GM04503 (cell line): Measurements from ENCODE around the gene DLG4.
A peak's percentile ranks its signal among the peaks of the same experiment; 100 is the strongest.

ENCODE experiments used
- DNase-seq: peaks from one replicate; pipeline ENCODE4 v3.0.0-alpha.2; 2012; ENCODE audit warnings: low read depth

Gene DLG4

DNA sequence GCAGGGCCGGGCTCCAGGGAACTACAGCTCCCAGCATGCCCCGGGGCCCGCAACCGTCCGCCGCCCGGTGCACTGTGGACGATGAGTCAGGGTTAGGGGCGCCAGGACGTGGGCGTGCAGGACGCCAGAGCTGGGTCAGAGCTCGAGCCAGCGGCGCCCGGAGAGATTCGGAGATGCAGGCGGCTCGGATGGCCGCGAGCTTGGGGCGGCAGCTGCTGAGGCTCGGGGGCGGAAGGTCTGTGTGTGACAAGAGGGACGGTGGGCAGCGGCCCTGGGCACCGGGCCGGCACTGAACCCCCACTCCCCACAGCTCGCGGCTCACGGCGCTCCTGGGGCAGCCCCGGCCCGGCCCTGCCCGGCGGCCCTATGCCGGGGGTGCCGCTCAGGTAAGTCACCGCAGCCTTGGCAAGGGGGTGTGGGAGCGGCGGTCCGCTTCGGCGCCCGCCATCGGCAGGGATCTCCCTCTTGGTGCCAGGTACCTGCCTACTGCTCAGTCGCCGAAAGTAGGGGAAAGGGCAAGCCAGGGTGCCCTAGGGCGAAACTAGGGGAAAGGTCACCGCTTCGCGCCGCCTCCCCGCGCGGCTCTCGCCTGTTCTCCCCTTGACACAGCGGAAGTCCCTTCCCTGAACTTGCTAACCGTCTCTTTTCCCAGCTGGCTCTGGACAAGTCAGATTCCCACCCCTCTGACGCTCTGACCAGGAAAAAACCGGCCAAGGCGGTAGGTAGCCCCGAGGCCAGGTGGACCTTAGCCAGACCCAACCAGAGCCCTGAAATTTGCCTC lies at the start of gene DLG4, which contains the start of gene ACADVL:
Gene DLG4 (minus strand): TSS at position 25 of the 781 bp plus-strand sequence.
Gene ACADVL (plus strand): TSS at position 127 of the 781 bp plus-strand sequence. CDS start 47 bp downstream, at position 174.
- peak; percentile 46 for DNase-seq

DNA sequence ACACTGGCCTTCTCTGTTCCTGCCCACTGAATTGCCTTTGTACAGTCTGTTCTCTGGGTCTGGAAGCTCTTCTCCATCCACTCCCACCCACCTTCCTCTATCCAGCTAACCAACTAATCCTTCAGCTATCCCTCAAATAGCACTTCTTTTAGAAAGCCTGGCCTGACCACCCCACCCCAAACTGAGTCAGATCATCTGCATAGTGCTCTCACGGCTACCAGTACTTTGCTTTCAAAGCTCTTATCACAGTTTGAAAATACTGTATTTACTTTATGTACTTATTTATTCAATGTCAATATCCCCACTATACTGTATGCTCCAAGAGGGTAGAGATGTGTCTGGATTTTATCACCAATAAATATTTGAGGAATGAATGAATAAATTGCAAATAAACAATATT lies 47.1 kb upstream of the DLG4 start:
- no peak for DNase-seq

- no peak for DNase-seq
These were observed 44.1 kb upstream of the DLG4 start for GRCh38 chr17:7263801-7264078.

DNA sequence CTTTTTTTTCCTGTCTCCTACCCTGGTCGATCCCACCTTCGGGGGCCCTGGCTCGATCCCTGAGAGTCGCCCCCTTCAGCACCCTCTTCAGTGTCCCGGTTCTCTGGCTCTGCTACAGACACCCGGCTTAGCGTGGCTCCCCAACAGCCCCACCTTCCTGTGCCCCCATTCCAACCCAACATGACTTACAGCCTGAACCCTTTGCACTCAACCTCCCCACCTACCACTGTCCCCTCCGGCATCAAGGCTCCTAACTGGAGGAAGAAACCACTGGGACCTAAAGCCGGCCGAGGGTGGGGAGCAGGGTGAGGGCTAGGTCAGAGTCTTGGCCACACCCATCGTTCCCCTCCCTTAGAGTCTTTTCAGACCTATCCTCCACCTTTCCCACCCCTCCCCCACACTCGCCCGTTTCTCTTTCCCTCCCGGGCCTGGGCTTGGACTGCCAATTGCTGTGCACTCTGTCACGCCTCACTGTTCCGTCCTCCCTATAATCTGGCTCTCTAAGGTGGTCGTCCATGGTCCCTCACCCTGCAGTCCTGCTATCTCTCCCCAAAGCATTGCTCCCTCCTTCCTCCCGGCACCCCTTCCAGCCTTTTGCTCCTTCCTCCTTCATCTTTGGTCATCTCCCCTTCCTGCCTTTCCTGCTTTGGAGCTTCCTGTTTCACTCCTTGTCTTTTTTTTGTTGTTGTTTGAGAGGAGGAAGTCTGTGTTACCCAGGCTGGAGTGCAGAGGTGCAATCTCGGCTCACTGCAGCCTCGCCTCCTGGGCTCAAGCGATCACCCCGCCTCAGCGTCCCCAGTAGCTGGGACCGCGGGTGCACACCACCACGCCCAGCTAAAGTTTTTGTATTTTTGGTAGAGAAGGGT lies 43.5 kb upstream of the DLG4 start:
- DNase-seq = no peak

- no peak for DNase-seq
These were observed 42.7 kb upstream of the DLG4 start, which contains the start of gene CLDN7 for GRCh38 chr17:7262192-7262934. CLDN7 (minus strand) TSS chr17:7262478; CDS start chr17:7262043, 435 bp downstream.

GRCh38 chr17:7261379-7262191 lies 41.9 kb upstream of the DLG4 start:
- no peak for DNase-seq

DNA sequence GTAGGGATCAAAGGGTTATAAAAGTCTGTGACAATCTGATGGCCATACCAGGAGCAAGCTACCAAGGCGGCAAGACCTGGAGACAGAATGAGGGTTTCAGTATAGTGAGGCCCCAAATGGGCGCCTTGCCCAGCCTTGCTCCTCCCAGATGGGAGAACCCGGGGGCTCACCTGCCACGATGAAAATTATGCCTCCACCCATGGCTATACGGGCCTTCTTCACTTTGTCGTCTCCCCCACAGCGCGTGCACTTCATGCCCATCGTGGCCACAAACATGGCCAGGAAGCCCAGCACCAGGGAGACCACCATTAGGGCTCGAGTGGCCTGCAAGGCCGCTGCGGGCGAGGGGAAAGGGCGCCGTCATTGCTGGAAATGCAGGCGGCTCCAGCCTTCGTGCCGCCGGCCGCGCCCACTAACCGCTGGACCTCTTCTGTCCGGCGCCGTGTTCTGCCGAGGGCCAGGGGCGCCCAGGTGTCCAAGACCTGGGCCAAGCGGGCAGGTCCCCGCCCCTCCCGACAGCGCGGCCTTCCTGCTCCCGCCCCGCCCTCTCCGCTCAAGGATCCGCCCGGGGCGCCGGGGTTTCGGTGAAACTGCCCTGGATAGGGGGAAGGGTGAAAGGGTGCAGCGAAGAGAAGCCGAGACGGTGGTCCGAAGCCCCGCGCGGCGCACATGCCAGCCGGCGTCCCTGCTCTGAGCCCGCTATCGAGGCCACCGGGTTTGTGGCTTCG lies 41.2 kb upstream of the DLG4 start:
- DNase-seq = no peak

DNA sequence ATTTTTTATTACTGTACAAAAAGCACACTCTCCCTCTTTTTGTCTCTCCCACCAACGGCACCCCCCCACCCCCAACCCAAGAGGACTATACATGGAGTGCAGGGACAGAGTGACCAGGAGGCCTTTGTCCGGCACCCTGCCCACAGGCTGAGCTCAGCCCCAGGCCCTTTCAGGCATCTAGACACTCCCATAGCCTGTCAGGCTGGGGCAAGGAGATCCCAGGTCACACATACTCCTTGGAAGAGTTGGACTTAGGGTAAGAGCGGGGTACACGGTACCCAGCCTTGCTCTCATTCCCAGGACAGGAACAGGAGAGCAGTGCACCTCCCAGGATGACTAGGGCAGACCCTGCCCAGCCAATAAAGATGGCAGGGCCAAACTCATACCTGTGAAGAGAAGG lies 40.5 kb upstream of the DLG4 start:
- DNase-seq = no peak

DNA sequence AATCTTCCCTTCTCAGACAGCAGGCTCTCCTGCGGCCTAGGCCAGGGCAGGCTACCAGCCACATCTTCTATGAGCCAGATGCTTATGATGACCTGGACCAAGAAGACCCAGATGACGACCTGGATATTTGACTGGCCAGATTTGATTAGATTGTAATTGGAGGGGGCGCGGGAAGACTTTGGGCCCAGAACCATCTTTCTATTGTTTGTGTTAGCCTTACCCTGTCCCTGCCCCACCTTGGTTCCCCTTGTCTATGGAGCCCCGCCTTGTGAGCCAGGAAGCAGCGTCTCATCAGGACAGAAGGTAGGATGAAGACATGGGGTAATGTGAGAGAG lies 39.9 kb upstream of the DLG4 start:
- no peak for DNase-seq

DNA sequence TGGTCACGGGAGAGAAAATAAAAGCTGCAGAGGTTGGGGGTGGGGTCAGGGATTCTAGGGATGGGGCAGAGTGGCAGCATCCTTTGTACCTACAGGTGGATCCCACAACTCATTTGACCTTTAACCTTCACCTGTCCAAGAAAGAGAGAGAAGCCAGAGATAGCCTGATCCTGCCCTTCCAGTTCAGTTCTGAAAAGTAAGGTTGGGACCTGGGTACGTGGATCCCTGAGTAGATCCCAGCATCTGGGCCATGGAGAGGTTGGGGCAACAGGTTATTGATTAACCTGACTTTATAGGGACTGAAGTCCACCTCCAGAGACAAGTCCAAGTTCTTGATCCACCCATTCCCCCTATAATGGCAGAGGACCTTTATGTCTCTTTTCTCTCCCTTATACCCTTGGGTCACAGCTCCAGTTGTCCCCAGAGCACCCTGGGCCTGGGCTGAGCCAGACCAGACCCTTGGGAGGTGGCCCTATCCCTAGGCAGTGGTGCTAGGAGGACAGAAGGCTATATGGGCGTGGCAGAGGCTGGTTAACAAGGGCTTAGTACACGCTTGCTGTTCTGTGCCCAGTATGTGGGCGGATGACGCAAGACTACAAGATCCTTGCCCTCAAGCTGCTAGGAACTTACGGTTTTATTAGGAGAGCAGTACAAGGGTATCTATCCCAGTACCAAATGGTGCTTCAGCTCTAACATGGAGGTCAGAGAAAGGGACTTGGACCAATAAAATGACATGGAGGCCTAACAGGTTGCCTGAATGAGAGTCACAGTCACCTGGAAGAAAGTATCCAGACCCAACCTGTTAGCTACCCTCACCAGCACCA lies 39.3 kb upstream of the DLG4 start:
- DNase-seq = no peak

- DNase-seq = no peak
These were observed 37.3 kb upstream of the DLG4 start for GRCh38 chr17:7256766-7257456.

- DNase-seq = no peak
These were observed 34.9 kb upstream of the DLG4 start for GRCh38 chr17:7254511-7254910.

- DNase-seq = no peak
These were observed 33.4 kb upstream of the DLG4 start for GRCh38 chr17:7253082-7253481.

DNA sequence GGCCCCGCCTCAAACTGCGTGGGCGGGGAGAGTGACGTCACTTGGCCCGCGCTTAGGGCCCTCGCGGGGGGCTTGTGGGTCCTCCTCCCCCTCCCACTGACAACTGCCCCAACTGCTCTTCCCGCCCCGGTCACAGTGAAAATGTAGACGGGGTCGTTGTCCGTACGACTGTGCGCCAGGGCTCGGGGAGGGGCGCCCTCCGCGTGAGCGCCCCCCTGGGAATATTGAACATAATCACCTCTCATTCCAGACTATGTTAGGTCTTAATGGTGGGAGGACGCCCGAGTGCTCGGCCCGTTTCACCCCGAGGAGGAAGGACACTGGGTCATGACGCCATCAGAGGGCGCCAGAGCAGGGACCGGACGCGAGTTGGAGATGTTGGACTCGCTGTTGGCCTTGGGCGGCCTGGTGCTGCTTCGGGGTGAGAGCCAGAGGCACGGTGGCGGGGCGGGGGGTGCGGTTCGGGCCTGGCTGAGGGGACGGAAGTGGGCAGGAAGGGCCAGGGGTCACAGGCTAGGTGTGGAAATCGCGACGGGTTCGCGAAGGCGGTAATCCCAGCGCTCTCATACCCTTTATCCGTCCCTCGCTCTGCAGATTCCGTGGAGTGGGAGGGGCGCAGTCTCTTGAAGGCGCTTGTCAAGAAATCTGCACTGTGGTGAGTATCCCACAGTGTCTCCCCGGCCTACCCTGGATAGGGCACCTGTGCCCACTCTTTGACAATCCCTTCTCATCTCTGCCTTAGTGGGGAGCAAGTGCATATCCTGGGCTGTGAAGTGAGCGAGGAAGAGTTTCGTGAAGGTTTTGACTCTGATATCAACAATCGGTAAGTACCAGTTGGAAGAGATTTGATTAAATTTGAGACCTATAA lies 32.8 kb upstream of the DLG4 start, which contains the start of gene ELP5:
Gene ELP5 (plus strand): TSS at position 40 of the 868 bp plus-strand sequence. CDS start 336 bp downstream, at position 376.
- no peak for DNase-seq

DNA sequence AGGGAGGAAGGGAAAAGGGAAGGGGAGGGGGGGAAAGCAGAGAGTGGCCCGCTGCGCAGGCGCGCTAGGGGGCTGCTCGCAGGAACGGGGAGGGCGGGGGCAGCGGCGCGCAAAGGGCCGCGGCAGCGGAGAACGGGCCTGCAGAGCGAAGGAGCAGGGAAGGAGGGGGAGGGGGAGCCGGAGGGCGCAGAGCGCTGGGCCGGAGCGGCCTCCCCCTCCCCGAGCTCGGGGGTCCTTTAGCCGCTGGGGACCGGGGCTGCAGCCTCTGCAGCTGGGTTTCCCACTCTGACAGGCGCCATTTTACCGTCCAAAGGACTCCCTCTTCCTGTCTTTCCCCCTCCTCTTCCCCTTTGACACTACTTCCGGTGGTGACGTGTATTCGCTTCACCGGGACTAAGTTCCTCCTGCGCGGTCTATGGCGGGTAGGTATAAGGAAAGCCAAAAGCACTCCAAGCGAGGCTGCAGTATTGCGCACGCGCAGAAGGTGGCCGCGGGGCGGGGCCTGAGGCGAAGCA lies 32.1 kb upstream of the DLG4 start, which contains the start of gene CTDNEP1:
Gene CTDNEP1 (minus strand): TSS at position 74 of the 515 bp plus-strand sequence. CDS start 438 bp downstream, outside the sequence.
- DNase-seq = peak; percentile 98

- no peak for DNase-seq
These were observed 31.3 kb upstream of the DLG4 start for GRCh38 chr17:7250695-7251627.

GRCh38 chr17:7249830-7250229 lies 30.2 kb upstream of the DLG4 start:
- DNase-seq = no peak
